SK-N-SH (cell line): Measurements from ENCODE around the gene APCS.

Source experiments
- JUND ChIP-seq: IDR thresholded peaks from 2 replicates; pipeline ENCODE4 v1.4.0; 2012
- POLR2AphosphoS5 ChIP-seq: IDR thresholded peaks from 2 replicates; pipeline ENCODE4 v1.6.1; 2012; ENCODE audit warnings: low read depth, low read length
- SMC3 ChIP-seq: IDR thresholded peaks from 2 replicates; pipeline ENCODE4 v1.6.1; 2012; ENCODE audit warnings: low read depth, low read length, improper control_type of control experiment
- ZBTB33 ChIP-seq: IDR thresholded peaks from 2 replicates; pipeline ENCODE4 v1.4.0; 2012; ENCODE audit warnings: low read depth, borderline replicate concordance
- TF ChIP-seq, protein P1 (sequence below): fragments of 200-600 bp; sonication (generic); IDR thresholded peaks from 2 replicates; pipeline ENCODE4 v1.6.1; 2017; ENCODE audit warnings: antibody characterized with exemption, mild to moderate bottlenecking, moderate library complexity

DNA sequence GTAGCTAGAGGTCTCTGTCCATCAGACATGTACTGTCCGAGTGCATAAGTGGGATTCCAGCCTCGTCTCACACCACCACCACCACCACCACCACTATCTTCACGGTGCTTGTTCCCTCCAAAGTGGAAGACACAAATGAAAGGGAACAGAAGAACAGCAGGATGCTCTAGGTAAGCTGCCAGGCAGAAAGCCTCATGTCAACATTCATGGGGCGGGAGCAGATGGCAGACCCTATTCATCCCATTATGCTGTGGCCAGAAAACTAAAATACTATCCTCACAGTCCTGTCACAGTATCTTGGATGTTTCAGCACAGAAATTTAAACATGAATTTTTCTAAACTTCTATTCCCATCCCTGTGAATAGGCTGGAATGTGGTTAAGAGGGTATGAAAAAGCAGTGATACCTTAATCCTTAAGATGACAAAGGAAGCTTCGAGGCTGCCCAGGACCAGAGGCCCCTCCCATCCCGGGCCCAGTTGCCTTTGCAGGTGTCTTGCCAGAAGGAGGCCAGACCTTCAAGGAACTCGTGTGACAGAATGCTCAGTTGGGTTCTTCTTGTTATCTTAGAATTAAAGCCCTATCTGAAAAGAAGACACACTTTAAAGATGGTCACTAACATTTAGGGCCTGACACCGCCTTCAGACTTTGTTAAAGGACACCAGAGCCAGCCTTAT lies 24.7 kb downstream of the APCS start:
- TF ChIP-seq, protein P1, sequence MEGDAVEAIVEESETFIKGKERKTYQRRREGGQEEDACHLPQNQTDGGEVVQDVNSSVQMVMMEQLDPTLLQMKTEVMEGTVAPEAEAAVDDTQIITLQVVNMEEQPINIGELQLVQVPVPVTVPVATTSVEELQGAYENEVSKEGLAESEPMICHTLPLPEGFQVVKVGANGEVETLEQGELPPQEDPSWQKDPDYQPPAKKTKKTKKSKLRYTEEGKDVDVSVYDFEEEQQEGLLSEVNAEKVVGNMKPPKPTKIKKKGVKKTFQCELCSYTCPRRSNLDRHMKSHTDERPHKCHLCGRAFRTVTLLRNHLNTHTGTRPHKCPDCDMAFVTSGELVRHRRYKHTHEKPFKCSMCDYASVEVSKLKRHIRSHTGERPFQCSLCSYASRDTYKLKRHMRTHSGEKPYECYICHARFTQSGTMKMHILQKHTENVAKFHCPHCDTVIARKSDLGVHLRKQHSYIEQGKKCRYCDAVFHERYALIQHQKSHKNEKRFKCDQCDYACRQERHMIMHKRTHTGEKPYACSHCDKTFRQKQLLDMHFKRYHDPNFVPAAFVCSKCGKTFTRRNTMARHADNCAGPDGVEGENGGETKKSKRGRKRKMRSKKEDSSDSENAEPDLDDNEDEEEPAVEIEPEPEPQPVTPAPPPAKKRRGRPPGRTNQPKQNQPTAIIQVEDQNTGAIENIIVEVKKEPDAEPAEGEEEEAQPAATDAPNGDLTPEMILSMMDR, result no peak
- no peak for TF ChIP-seq JUND
- TF ChIP-seq POLR2AphosphoS5, result no peak
- TF ChIP-seq SMC3, result no peak
- no peak for TF ChIP-seq ZBTB33
